ENCODE measurements around the gene CENPP. TPM values are rescaled to one million over a fixed set of nuclear protein-coding genes. Genes with fewer than 3 reads are reported as not detected.
A peak's percentile ranks its signal among the peaks of the same experiment; 100 is the strongest.

The CENPP gene
- total and polyA plus RNA-seq, 3 experiments from 2014 or later, result 2.5 to 20.9 (median 19.5) TPM

- H3K27me3 ChIP-seq (ENCODE audit: insufficient read depth, low read length, poor library complexity, severe bottlenecking), result no peaks in the 10 kb centered on the region
- no peak overlapping the region for H3K27ac ChIP-seq (ENCODE audit: low read depth, low read length)
- Mint-ChIP-seq H3K27me3 (no peaks in the 10 kb centered on the region), H3K27ac (peak overlapping the region in 2 of 8 donors; percentile 11 to 37), H3K9me3 (peaks cover 0 to 4% (median under 1%) of the 10 kb centered on the region in 5 donors), H3K36me3 (peaks cover 23 to 86% (median 29%) of the 10 kb centered on the region in 3 donors), H3K4me3 (no peak overlapping the region), H3K4me1 (peaks cover 0 to 5% (median 3%) of the 10 kb centered on the region in 3 donors)
- H3K36me3 ChIP-seq (ENCODE audit: insufficient read depth, low read length), result peaks cover 26% of the 10 kb centered on the region
- CTCF ChIA-PET, result interaction anchor here (0.9 kb wide), 1 partner anchor 16 kb away, joined by 3 read pairs; no protein-coding TSS in a partner anchor
- no peaks in the 10 kb centered on the region for H3K4me1 ChIP-seq (ENCODE audit: insufficient read depth, low read length)
- POLR2A ChIA-PET, result no interaction called here
- H3K4me3 ChIP-seq (ENCODE audit: low read length), result no peak overlapping the region
- no peak for DNase-seq
- H3K9me3 ChIP-seq (ENCODE audit: low read length), result no peaks in the 10 kb centered on the region
These were observed 325.3 kb downstream of the CENPP start for GRCh38 chr9:92650839-92651621.

GRCh38 chr9:92652461-92652860, 326.7 kb downstream of the CENPP start:
- peaks cover 10 to 88% (median 17%) of the 10 kb centered on the region in 3 donors for H3K36me3 Mint-ChIP-seq
- ChIA-PET POLR2A (interaction anchor here (0.7 kb wide), 1 partner anchor 449 kb away, joined by 3 read pairs; no protein-coding TSS in a partner anchor), CTCF (no interaction called here)
- H3K4me3 Mint-ChIP-seq, result no peak overlapping the region
- H3K36me3 ChIP-seq (ENCODE audit: insufficient read depth, low read length), result peaks cover 15% of the 10 kb centered on the region
- no peaks in the 10 kb centered on the region for H3K9me3 ChIP-seq (ENCODE audit: low read length)
- H3K27me3 Mint-ChIP-seq, result no peaks in the 10 kb centered on the region
- H3K4me3 ChIP-seq (ENCODE audit: low read length), result no peak overlapping the region
- H3K4me1 ChIP-seq (ENCODE audit: insufficient read depth, low read length), result no peaks in the 10 kb centered on the region
- no peaks in the 10 kb centered on the region for H3K27me3 ChIP-seq (ENCODE audit: insufficient read depth, low read length, poor library complexity, severe bottlenecking)
- peaks cover 3 to 4% (median 3%) of the 10 kb centered on the region in 3 donors for H3K4me1 Mint-ChIP-seq
- DNase-seq, result no peak
- no peak overlapping the region for H3K27ac ChIP-seq (ENCODE audit: low read depth, low read length)
- H3K9me3 Mint-ChIP-seq, result no peaks in the 10 kb centered on the region
- H3K27ac Mint-ChIP-seq, result peak overlapping the region in 1 of 8 donors; percentile 28

GRCh38 chr9:92654481-92655301, 328.9 kb downstream of the CENPP start:
- no peaks in the 10 kb centered on the region for H3K9me3 Mint-ChIP-seq
- peaks cover 0 to 80% (median 8%) of the 10 kb centered on the region in 3 donors for H3K36me3 Mint-ChIP-seq
- H3K4me3 Mint-ChIP-seq, result no peak overlapping the region
- Histone ChIP-seq H3K36me3 (ENCODE audit: insufficient read depth, low read length) (no peaks in the 10 kb centered on the region), H3K4me1 (ENCODE audit: insufficient read depth, low read length) (no peaks in the 10 kb centered on the region), H3K27me3 (ENCODE audit: insufficient read depth, low read length, poor library complexity, severe bottlenecking) (no peaks in the 10 kb centered on the region), H3K9me3 (ENCODE audit: low read length) (no peaks in the 10 kb centered on the region), H3K4me3 (ENCODE audit: low read length) (no peak overlapping the region), H3K27ac (ENCODE audit: low read depth, low read length) (no peak overlapping the region)
- CTCF ChIA-PET, result no interaction called here
- peaks cover 3 to 7% (median 4%) of the 10 kb centered on the region in 3 donors for H3K4me1 Mint-ChIP-seq
- H3K27ac Mint-ChIP-seq, result no peak overlapping the region
- POLR2A ChIA-PET, result no interaction called here
- DNase-seq, result no peak
- no peaks in the 10 kb centered on the region for H3K27me3 Mint-ChIP-seq

- no peaks in the 10 kb centered on the region for H3K36me3 ChIP-seq (ENCODE audit: insufficient read depth, low read length)
- no peaks in the 10 kb centered on the region for H3K27me3 Mint-ChIP-seq
- peaks cover 0 to 76% (median 8%) of the 10 kb centered on the region in 3 donors for H3K36me3 Mint-ChIP-seq
- no peak for DNase-seq
- H3K4me3 ChIP-seq (ENCODE audit: low read length), result no peak overlapping the region
- H3K4me1 ChIP-seq (ENCODE audit: insufficient read depth, low read length), result no peaks in the 10 kb centered on the region
- POLR2A ChIA-PET, result no interaction called here
- peak overlapping the region in 1 of 8 donors; percentile 57 for H3K27ac Mint-ChIP-seq
- no peak overlapping the region for H3K27ac ChIP-seq (ENCODE audit: low read depth, low read length)
- CTCF ChIA-PET, result no interaction called here
- no peak overlapping the region for H3K4me3 Mint-ChIP-seq
- no peaks in the 10 kb centered on the region for H3K9me3 ChIP-seq (ENCODE audit: low read length)
- H3K9me3 Mint-ChIP-seq, result no peaks in the 10 kb centered on the region
- peaks cover 3 to 12% (median 11%) of the 10 kb centered on the region in 3 donors for H3K4me1 Mint-ChIP-seq
- no peaks in the 10 kb centered on the region for H3K27me3 ChIP-seq (ENCODE audit: insufficient read depth, low read length, poor library complexity, severe bottlenecking)
These were observed 329.6 kb downstream of the CENPP start for GRCh38 chr9:92655366-92655765.

- H3K36me3 Mint-ChIP-seq, result peaks cover 0 to 69% (median 8%) of the 10 kb centered on the region in 3 donors
- POLR2A ChIA-PET, result no interaction called here
- no peak for DNase-seq
These were observed 330.3 kb downstream of the CENPP start for GRCh38 chr9:92655896-92656536.

GRCh38 chr9:92656537-92656925, 330.8 kb downstream of the CENPP start:
- H3K27ac Mint-ChIP-seq, result no peak overlapping the region
- ChIA-PET CTCF (no interaction called here), POLR2A (no interaction called here)
- H3K9me3 Mint-ChIP-seq, result no peaks in the 10 kb centered on the region
- H3K4me1 ChIP-seq (ENCODE audit: insufficient read depth, low read length), result no peaks in the 10 kb centered on the region
- H3K4me1 Mint-ChIP-seq, result peaks cover 8 to 21% (median 20%) of the 10 kb centered on the region in 3 donors
- H3K27me3 ChIP-seq (ENCODE audit: insufficient read depth, low read length, poor library complexity, severe bottlenecking), result no peaks in the 10 kb centered on the region
- H3K36me3 Mint-ChIP-seq, result peaks cover 0 to 66% (median 8%) of the 10 kb centered on the region in 3 donors
- no peaks in the 10 kb centered on the region for H3K27me3 Mint-ChIP-seq
- H3K36me3 ChIP-seq (ENCODE audit: insufficient read depth, low read length), result no peaks in the 10 kb centered on the region
- H3K4me3 ChIP-seq (ENCODE audit: low read length), result no peak overlapping the region
- H3K4me3 Mint-ChIP-seq, result no peak overlapping the region
- DNase-seq, result no peak
- H3K27ac ChIP-seq (ENCODE audit: low read depth, low read length), result no peak overlapping the region
- no peaks in the 10 kb centered on the region for H3K9me3 ChIP-seq (ENCODE audit: low read length)

More at GRCh38 chr9:92655896-92656536, 330.3 kb downstream of the CENPP start:
- Mint-ChIP-seq H3K9me3 (no peaks in the 10 kb centered on the region), H3K4me3 (no peak overlapping the region), H3K27me3 (no peaks in the 10 kb centered on the region), H3K4me1 (peaks cover 6 to 17% (median 17%) of the 10 kb centered on the region in 3 donors), H3K27ac (peak overlapping the region in 1 of 8 donors; percentile 51)
- Histone ChIP-seq H3K9me3 (ENCODE audit: low read length) (no peaks in the 10 kb centered on the region), H3K4me1 (ENCODE audit: insufficient read depth, low read length) (no peaks in the 10 kb centered on the region), H3K27ac (ENCODE audit: low read depth, low read length) (no peak overlapping the region), H3K27me3 (ENCODE audit: insufficient read depth, low read length, poor library complexity, severe bottlenecking) (no peaks in the 10 kb centered on the region), H3K36me3 (ENCODE audit: insufficient read depth, low read length) (no peaks in the 10 kb centered on the region), H3K4me3 (ENCODE audit: low read length) (no peak overlapping the region)
- CTCF ChIA-PET, result no interaction called here

GRCh38 chr9:92657296-92658094, 331.7 kb downstream of the CENPP start:
- peak overlapping the region in 3 of 8 donors; percentile 19 to 74 (median 58) for H3K27ac Mint-ChIP-seq
- H3K4me1 Mint-ChIP-seq, result peaks cover 12 to 28% (median 25%) of the 10 kb centered on the region in 3 donors
- DNase-seq, result no peak

More at GRCh38 chr9:92657296-92658094, 331.7 kb downstream of the CENPP start:
- H3K4me1 ChIP-seq (ENCODE audit: insufficient read depth, low read length), result no peaks in the 10 kb centered on the region
- H3K9me3 ChIP-seq (ENCODE audit: low read length), result no peaks in the 10 kb centered on the region
- Mint-ChIP-seq H3K36me3 (peaks cover 0 to 65% (median 8%) of the 10 kb centered on the region in 3 donors), H3K27me3 (no peaks in the 10 kb centered on the region), H3K9me3 (no peaks in the 10 kb centered on the region), H3K4me3 (no peak overlapping the region)
- H3K27ac ChIP-seq (ENCODE audit: low read depth, low read length), result no peak overlapping the region
- ChIA-PET CTCF (no interaction called here), POLR2A (no interaction called here)
- H3K36me3 ChIP-seq (ENCODE audit: insufficient read depth, low read length), result no peaks in the 10 kb centered on the region
- no peaks in the 10 kb centered on the region for H3K27me3 ChIP-seq (ENCODE audit: insufficient read depth, low read length, poor library complexity, severe bottlenecking)
- H3K4me3 ChIP-seq (ENCODE audit: low read length), result no peak overlapping the region
